Measurements from ENCODE around the gene PRR11. TPM values are rescaled to one million over a fixed set of nuclear protein-coding genes. Genes with fewer than 3 reads are reported as not detected.

Gene PRR11
- total RNA-seq, 4 donors from 2014 or later: 1.3 to 4.8 (median 2.1) TPM

GRCh38 chr17:59152925-59153324 lies 2.6 kb upstream of the PRR11 start:
- TF ChIP-seq, protein P1, sequence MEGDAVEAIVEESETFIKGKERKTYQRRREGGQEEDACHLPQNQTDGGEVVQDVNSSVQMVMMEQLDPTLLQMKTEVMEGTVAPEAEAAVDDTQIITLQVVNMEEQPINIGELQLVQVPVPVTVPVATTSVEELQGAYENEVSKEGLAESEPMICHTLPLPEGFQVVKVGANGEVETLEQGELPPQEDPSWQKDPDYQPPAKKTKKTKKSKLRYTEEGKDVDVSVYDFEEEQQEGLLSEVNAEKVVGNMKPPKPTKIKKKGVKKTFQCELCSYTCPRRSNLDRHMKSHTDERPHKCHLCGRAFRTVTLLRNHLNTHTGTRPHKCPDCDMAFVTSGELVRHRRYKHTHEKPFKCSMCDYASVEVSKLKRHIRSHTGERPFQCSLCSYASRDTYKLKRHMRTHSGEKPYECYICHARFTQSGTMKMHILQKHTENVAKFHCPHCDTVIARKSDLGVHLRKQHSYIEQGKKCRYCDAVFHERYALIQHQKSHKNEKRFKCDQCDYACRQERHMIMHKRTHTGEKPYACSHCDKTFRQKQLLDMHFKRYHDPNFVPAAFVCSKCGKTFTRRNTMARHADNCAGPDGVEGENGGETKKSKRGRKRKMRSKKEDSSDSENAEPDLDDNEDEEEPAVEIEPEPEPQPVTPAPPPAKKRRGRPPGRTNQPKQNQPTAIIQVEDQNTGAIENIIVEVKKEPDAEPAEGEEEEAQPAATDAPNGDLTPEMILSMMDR (IDR thresholded peaks at IDR 0.05; ENCODE audit: low read depth): no peak

GRCh38 chr17:59154292-59154720 lies 1.2 kb upstream of the PRR11 start:
- TF ChIP-seq, protein P1 (IDR thresholded peaks at IDR 0.05; ENCODE audit: low read depth): no peak

- TF ChIP-seq, protein P1 (IDR thresholded peaks at IDR 0.05; ENCODE audit: low read depth): no peak
These were observed 666 bp upstream of the PRR11 start, which contains the start of gene SKA2 for GRCh38 chr17:59154721-59155438. TSS of gene SKA2 (minus strand) at chr17:59155186. CDS start at chr17:59155163, 23 bp downstream.

GRCh38 chr17:59160157-59161025 lies 4.8 kb downstream of the PRR11 start:
- TF ChIP-seq, protein P1 (IDR thresholded peaks at IDR 0.05; ENCODE audit: low read depth): no peak

GRCh38 chr17:59161477-59161876 lies 5.9 kb downstream of the PRR11 start:
- TF ChIP-seq, protein P1 (IDR thresholded peaks at IDR 0.05; ENCODE audit: low read depth): no peak

DNA sequence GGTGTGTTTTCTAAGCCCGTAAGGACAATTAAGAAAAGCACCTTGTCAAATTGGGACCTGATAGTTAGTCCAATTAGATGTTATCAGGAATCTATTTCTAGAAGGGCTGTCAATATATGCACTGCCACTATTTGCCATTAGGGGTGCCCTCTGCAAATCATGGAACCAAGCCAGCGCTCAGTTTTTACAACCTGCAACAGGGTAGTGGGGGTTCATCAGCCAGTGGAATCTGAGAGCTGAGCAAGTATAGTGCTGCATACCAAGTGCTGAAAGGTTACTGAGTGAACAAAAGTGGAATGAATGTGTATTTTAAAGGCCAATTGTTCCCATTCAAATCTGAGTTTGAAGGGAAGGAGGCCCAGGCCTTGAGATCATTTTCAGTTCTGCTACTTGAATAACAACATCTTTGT lies 10.4 kb downstream of the PRR11 start:
- TF ChIP-seq, protein P1 (IDR thresholded peaks at IDR 0.05; ENCODE audit: low read depth): no peak

DNA sequence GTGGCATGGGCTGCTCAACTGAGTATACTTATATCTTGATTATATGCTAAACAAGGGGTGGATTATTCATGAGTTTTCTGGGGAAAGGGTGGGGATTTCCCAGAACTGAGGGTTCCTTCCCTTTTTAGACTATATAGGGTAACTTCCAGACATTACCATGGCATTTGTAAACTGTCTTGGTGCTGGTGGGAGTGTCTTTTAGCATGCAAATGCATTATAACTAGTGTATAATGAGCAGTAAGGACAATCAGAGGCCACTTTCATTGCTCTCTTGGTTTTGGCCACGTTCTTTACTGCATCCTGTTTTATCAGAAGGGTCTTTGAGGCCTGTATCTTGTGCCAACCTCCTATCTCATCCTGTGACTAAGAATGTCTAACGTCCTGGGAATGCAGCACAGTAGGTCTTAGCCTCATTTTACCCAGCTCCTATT lies 12.0 kb downstream of the PRR11 start:
- TF ChIP-seq, protein P1 (IDR thresholded peaks at IDR 0.05; ENCODE audit: low read depth): no peak

Measured in subcutaneous adipose tissue (tissue), 4 donors.